A549 (cell line): ENCODE data around the gene NACC2. TPM values are rescaled to one million over a fixed set of nuclear protein-coding genes. Genes with fewer than 3 reads are reported as not detected.
A peak's percentile ranks its signal among the peaks of the same experiment; 100 is the strongest.

ENCODE experiments used
- ATAC-seq, 2 experiments: fragments of 200-7000 bp in 1 of 2; fragments of >200 bp in 1 of 2; cut with Nextera tagmentation in 1 of 2; cut with Tn5 transposase in 1 of 2; 3 replicates each; pipeline versions ENCODE4 v1.8.0 to v1.9.1; 2018 to 2020; ENCODE audit warnings: mild to moderate bottlenecking in 1 of 2, moderate library complexity in 1 of 2
- CTCF ChIA-PET: fragments of 300-600 bp; sonication (Branson Sonifier 250); formaldehyde crosslinking; extraction: SDS; loops from one replicate; lab custom pipeline; 2021; ENCODE audit warnings: antibody characterized with exemption, inconsistent platforms; lab: Yijun Ruan, JAX
- POLR2A ChIA-PET: fragments of 350-600 bp; formaldehyde crosslinking; extraction: SDS; loops from one replicate; lab custom pipeline; 2021; ENCODE audit warnings: antibody characterized with exemption, inconsistent platforms; lab: Yijun Ruan, JAX
- DNase-seq, 2 experiments: peaks; one replicate each; pipeline versions ENCODE4 v3.0.0 to v3.0.0-alpha.2; 2011 to 2016; ENCODE audit warnings: low read depth in 1 of 2, low spot score in 1 of 2
- FAIRE-seq: peaks from 2 replicates; lab custom pipeline; 2011; peaks lifted over from hg19 to GRCh38; lab: Jason Lieb, UNC
- H3K27ac ChIP-seq, 2 experiments: fragments of >200 bp; sonication (Bioruptor Twin); formaldehyde crosslinking; 3 replicates each; pipeline ENCODE4 v1.5.1; 2016 to 2017
- H3K4me1 ChIP-seq: fragments of >200 bp; sonication (Bioruptor Twin); formaldehyde crosslinking; 3 replicates; pipeline ENCODE4 v1.6.1; 2016
- H3K4me2 ChIP-seq: fragments of >200 bp; sonication (Bioruptor Twin); formaldehyde crosslinking; 3 replicates; pipeline ENCODE4 v1.6.1; 2016
- H3K4me3 ChIP-seq: fragments of >200 bp; sonication (Bioruptor Twin); formaldehyde crosslinking; 3 replicates; pipeline ENCODE4 v1.5.1; 2016
- H3K9me3 ChIP-seq: fragments of >200 bp; sonication (Bioruptor Twin); formaldehyde crosslinking; 3 replicates; pipeline ENCODE4 v1.6.1; 2016
- CBX8 ChIP-seq: fragments of 200-600 bp; sonication (generic); IDR thresholded peaks from 2 replicates; pipeline ENCODE4 v1.6.1; 2016
- CEBPB ChIP-seq, 2 experiments: fragments of >200 bp in 1 of 2; sonication (Bioruptor Twin) in 1 of 2; formaldehyde crosslinking in 1 of 2; IDR thresholded peaks; 2 replicates each; pipeline ENCODE4 v1.6.1; 2012 to 2016
- CHD2 ChIP-seq: fragments of 150-350 bp; IDR thresholded peaks from 2 replicates; pipeline ENCODE4 v1.6.1; 2014; ENCODE audit warnings: low read length; ENCODE audit not compliant: partially characterized antibody
- EHF ChIP-seq: fragments of 250-450 bp; sonication (Bioruptor Pico); IDR thresholded peaks from 2 replicates; pipeline ENCODE4 v1.5.0; 2020; ENCODE audit warnings: mild to moderate bottlenecking
- EHMT2 ChIP-seq: fragments of 200-600 bp; sonication (generic); IDR thresholded peaks from 2 replicates; pipeline ENCODE4 v1.6.1; 2016; ENCODE audit warnings: antibody characterized with exemption, low read depth, mild to moderate bottlenecking, moderate library complexity
- ELK1 ChIP-seq: fragments of 150-350 bp; IDR thresholded peaks from 2 replicates; pipeline ENCODE4 v1.6.1; 2014; ENCODE audit warnings: low read depth, mild to moderate bottlenecking, low read length
- FOSB ChIP-seq: fragments of 250-450 bp; sonication (Bioruptor Pico); IDR thresholded peaks from 2 replicates; pipeline ENCODE4 v1.5.0; 2020; ENCODE audit warnings: mild to moderate bottlenecking, moderate library complexity
- FOSL2 ChIP-seq, 2 experiments: fragments of 450-650 bp in 1 of 2; fragments of >200 bp in 1 of 2; sonication (Bioruptor Twin) in 1 of 2; formaldehyde crosslinking; IDR thresholded peaks; 2 replicates each; pipeline versions ENCODE4 v1.5.0 to v1.6.1; 2016 to 2020; ENCODE audit warnings: mild to moderate bottlenecking in 1 of 2, moderate library complexity in 1 of 2
- FOXS1 ChIP-seq: fragments of 250-450 bp; sonication (Bioruptor Pico); IDR thresholded peaks from 2 replicates; pipeline ENCODE4 v1.5.0; 2020; ENCODE audit warnings: mild to moderate bottlenecking, moderate library complexity
- GATA3 ChIP-seq: IDR thresholded peaks from 2 replicates; pipeline ENCODE4 v1.6.1; 2012; ENCODE audit warnings: borderline replicate concordance
- HDAC2 ChIP-seq: fragments of 200-600 bp; sonication (generic); IDR thresholded peaks from 2 replicates; pipeline ENCODE4 v1.6.1; 2016
- HEYL ChIP-seq: fragments of 250-450 bp; sonication (Bioruptor Pico); IDR thresholded peaks from 2 replicates; pipeline ENCODE4 v1.8.0; 2021; ENCODE audit warnings: mild to moderate bottlenecking, moderate library complexity
- HOXA7 ChIP-seq: fragments of 250-450 bp; sonication (Bioruptor Pico); IDR thresholded peaks from 2 replicates; pipeline ENCODE4 v1.5.0; 2020; ENCODE audit warnings: mild to moderate bottlenecking, moderate library complexity
- HOXB13 ChIP-seq: fragments of 250-450 bp; sonication (Bioruptor Pico); IDR thresholded peaks from 2 replicates; pipeline ENCODE4 v1.5.0; 2020; ENCODE audit warnings: low read depth, mild to moderate bottlenecking, moderate library complexity
- JUNB ChIP-seq: fragments of >200 bp; sonication (Bioruptor Twin); formaldehyde crosslinking; IDR thresholded peaks from 2 replicates; pipeline ENCODE4 v1.6.1; 2016
- MAFK ChIP-seq: fragments of 450-650 bp; IDR thresholded peaks from 2 replicates; pipeline ENCODE4 v1.6.1; 2014; ENCODE audit not compliant: partially characterized antibody
- NFE2L2 ChIP-seq: fragments of 150-350 bp; conservative IDR thresholded peaks from 2 replicates; pipeline ENCODE4 v1.6.1; 2014; ENCODE audit warnings: low read length
- POLR2A ChIP-seq: IDR thresholded peaks from 2 replicates; pipeline ENCODE4 v1.6.1; 2012; ENCODE audit warnings: mild to moderate bottlenecking, low read length
- SREBF2 ChIP-seq: fragments of 450-650 bp; IDR thresholded peaks from 2 replicates; pipeline ENCODE4 v1.6.1; 2014; ENCODE audit warnings: mild to moderate bottlenecking, moderate library complexity
- TFCP2L1 ChIP-seq: fragments of 250-450 bp; sonication (Bioruptor Pico); IDR thresholded peaks from 2 replicates; pipeline ENCODE4 v1.5.0; 2021; ENCODE audit warnings: mild to moderate bottlenecking
- ZNF302 ChIP-seq: fragments of 250-450 bp; sonication (Bioruptor Pico); IDR thresholded peaks from 2 replicates; pipeline ENCODE4 v1.9.0; 2021; ENCODE audit warnings: inconsistent platforms, mild to moderate bottlenecking, moderate library complexity
- WGBS: methylation state at CpG from one replicate; pipeline ENCODE4 v1.1.6; 2017; ENCODE audit errors: missing lambda C conversion rate; 5-methylcytosine and 5-hydroxymethylcytosine counted together
- polyA plus RNA-seq, 4 experiments: library from polyadenylated mRNA; depleted of rRNA in 3 of 4; stranded (reverse); fragments of >200 nt; fragmentation: RNase III in 1 of 4; extraction: RNeasy Plus Mini Kit Qiagen cat#74134 plus additional on column Dnase treatment in 1 of 4; gene quantifications; 2 replicates in 3 of 4; 3 replicates in 1 of 4; pipeline ENCODE4 v1.2.3, GENCODE V29; 2011 to 2017
- TF ChIP-seq, protein P1 (sequence below): IDR thresholded peaks from 2 replicates; pipeline ENCODE4 v1.6.1; 2012; ENCODE audit warnings: low read depth, borderline replicate concordance

The NACC2 gene
- polyA plus RNA-seq, 2 of the 4 experiments (the other 2 are of a cell fraction): 16.1 to 28.4 TPM

GRCh38 chr9:136013116-136013515, 82.0 kb downstream of the NACC2 start:
- H3K27ac ChIP-seq: no peak overlapping the region
- TF ChIP-seq HEYL (CRISPR knock-in tag): no peak
- TF ChIP-seq GATA3: no peak
- H3K4me1 ChIP-seq: peaks cover 36% of the 10 kb centered on the region
- 90% methylated on average over 20 of the region's 22 CpGs for WGBS
- H3K4me2 ChIP-seq: no peak overlapping the region
- no peak for FAIRE-seq
- ChIA-PET POLR2A (no interaction called here), CTCF (no interaction called here)
- no peaks in the 10 kb centered on the region for H3K9me3 ChIP-seq
- H3K4me3 ChIP-seq: no peak overlapping the region
- ATAC-seq: no peak
- DNase-seq: no peak

GRCh38 chr9:136012651-136013050, 82.4 kb downstream of the NACC2 start:
- 87% methylated on average over 18 of the region's 18 CpGs for WGBS
- Histone ChIP-seq H3K27ac (peak overlapping the region; percentile 17; a peak in 2 of 6 replicates), H3K4me2 (no peak overlapping the region), H3K9me3 (no peaks in the 10 kb centered on the region), H3K4me3 (no peak overlapping the region), H3K4me1 (peaks cover 41% of the 10 kb centered on the region)
- no peak for FAIRE-seq
- no peak for ATAC-seq
- ChIA-PET CTCF (no interaction called here), POLR2A (no interaction called here)
- TF ChIP-seq, protein P1, sequence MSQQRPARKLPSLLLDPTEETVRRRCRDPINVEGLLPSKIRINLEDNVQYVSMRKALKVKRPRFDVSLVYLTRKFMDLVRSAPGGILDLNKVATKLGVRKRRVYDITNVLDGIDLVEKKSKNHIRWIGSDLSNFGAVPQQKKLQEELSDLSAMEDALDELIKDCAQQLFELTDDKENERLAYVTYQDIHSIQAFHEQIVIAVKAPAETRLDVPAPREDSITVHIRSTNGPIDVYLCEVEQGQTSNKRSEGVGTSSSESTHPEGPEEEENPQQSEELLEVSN: no peak
- no peak for DNase-seq

DNA sequence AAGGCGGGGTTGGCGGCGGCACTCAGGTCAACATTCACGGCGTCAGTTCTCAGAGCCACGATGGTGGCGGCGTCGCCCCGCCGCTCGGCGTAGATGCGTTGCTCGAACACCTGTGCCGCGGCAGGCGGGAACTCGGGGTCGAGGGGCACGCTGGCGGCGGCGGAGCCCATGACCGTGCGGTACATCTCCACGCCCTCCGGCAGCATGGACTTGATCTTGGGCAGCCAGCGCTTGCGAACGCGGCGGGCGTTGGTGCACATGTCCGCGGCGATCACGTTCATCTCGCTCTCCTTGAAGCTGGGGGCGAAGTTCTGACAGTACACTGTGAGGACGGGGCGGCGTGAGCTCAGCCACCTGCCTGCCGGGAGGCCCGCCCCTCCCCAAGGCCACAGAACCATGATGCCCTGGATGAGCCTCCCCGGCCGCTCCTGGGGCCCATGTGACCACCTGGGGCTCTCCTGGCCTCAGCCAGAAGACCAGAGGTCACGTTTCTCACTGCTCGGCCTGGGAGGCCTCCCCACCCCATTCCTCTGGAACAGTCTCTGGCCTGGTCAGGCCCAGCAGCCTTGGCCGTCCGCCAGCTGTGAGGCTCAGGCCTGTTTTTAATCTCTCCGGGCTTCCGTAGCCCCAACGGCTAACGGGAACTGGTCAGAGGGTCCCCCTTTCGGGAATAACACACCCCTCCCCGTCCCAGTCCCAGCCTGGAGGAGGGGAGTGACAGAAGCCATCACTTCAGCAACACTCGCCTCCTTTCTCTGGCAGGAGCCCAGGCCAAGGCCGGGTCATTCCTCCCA, 83.2 kb downstream of the NACC2 start:
- no peaks in the 10 kb centered on the region for H3K9me3 ChIP-seq
- ChIA-PET CTCF (no interaction called here), POLR2A (no interaction called here)
- 88% methylated on average over 48 of the region's 59 CpGs for WGBS
- peak overlapping the region; percentile 21; the same call in 1 of the 3 replicates for H3K4me2 ChIP-seq
- FAIRE-seq (no peak), DNase-seq (no peak), ATAC-seq (peak in 1 of 2 experiments; percentile 12; a peak in 2 of 6 replicates)
- TF ChIP-seq GATA3 (no peak), EHF (no peak)
- H3K4me3 ChIP-seq: no peak overlapping the region
- H3K27ac ChIP-seq: peak overlapping the region; percentile 17; a peak in 2 of 6 replicates
- H3K4me1 ChIP-seq: peaks cover 44% of the 10 kb centered on the region

DNA sequence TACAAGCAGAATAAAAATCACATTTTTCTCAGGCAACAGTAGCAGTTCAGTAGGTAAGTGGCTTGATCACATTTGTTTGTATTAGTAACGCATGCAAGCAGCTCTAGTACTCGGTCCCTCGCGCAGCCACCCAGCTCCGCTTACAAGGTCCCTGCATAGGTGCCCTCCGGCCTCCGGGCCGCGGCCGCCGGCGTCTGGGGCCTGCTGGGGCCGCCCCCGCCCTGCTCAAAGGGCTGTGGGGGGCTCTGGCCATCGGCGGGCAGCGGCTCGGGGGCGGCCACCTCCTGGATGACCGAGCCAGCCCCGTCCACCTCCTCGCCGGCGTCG, 83.8 kb downstream of the NACC2 start:
- H3K27ac ChIP-seq: no peak overlapping the region
- ChIA-PET CTCF (interaction anchor here (1.5 kb wide), 1 partner anchor 44 kb away, joined by 4 read pairs; no protein-coding TSS in a partner anchor), POLR2A (no interaction called here)
- 89% methylated on average over 11 of the region's 25 CpGs for WGBS
- FAIRE-seq: no peak
- ATAC-seq: no peak
- no peaks in the 10 kb centered on the region for H3K9me3 ChIP-seq
- TF ChIP-seq EHF: no peak
- H3K4me1 ChIP-seq: peaks cover 44% of the 10 kb centered on the region
- H3K4me3 ChIP-seq: no peak overlapping the region
- DNase-seq: no peak
- no peak overlapping the region for H3K4me2 ChIP-seq

GRCh38 chr9:136010615-136011361, 84.3 kb downstream of the NACC2 start:
- CTCF ChIA-PET: interaction anchor here (1.5 kb wide), 1 partner anchor 44 kb away, joined by 4 read pairs; no protein-coding TSS in a partner anchor
- Histone ChIP-seq H3K4me1 (peaks cover 44% of the 10 kb centered on the region), H3K4me3 (no peak overlapping the region), H3K27ac (no peak overlapping the region), H3K4me2 (no peak overlapping the region), H3K9me3 (no peaks in the 10 kb centered on the region)
- 85% methylated on average over 27 of the region's 28 CpGs for WGBS
- DNase-seq (no peak), FAIRE-seq (no peak), ATAC-seq (no peak)
- TF ChIP-seq NFE2L2 (no peak), FOXS1 (CRISPR knock-in tag) (no peak), MAFK (no peak), CBX8 (no peak), POLR2A (no peak)
- POLR2A ChIA-PET: no interaction called here

DNA sequence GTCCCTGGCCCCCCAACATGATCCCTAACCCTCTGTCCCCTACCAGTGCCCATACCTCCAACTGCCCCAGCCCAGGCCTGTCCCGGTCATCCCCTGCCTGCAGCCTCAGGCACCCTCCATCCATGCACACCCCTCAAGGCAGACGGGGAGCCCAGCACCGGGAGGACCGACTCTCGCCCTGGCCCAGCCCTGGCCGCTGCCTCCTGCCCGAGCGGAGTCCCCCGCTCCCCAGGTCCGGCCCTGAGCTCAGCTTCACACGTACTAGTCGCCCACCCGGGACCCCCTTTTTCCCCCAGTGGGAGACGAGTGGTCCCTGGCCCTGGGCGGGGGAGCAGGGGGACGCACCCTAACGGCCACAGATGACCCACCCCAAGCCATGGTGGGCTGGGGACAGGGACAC, 84.9 kb downstream of the NACC2 start:
- WGBS: 90% methylated on average over 16 of the region's 17 CpGs
- FAIRE-seq (no peak), DNase-seq (no peak)
- TF ChIP-seq HEYL (CRISPR knock-in tag): no peak
- TF ChIP-seq FOSB (CRISPR knock-in tag): no peak
- TF ChIP-seq EHMT2: no peak
- no peak for TF ChIP-seq CHD2
- no peak for TF ChIP-seq HOXA7 (CRISPR knock-in tag)
- no peak for TF ChIP-seq TFCP2L1 (CRISPR knock-in tag)
- no peak for TF ChIP-seq ZNF302 (CRISPR knock-in tag)
- TF ChIP-seq SREBF2: no peak
- TF ChIP-seq HOXB13 (CRISPR knock-in tag): no peak
- TF ChIP-seq CEBPB (IDR thresholded peaks at IDR 0.05): no peak
- TF ChIP-seq FOSL2 (IDR thresholded peaks at IDR 0.05): no peak
- no peak for TF ChIP-seq FOSL2 (CRISPR knock-in tag; IDR thresholded peaks at IDR 0.05)
- no peak for TF ChIP-seq HDAC2
- no peak for TF ChIP-seq JUNB
- TF ChIP-seq ELK1: no peak

More for the DNA sequence above, 84.9 kb downstream of the NACC2 start:
- ChIA-PET CTCF (interaction anchor here (1.5 kb wide), 1 partner anchor 43 kb away, joined by 4 read pairs; no protein-coding TSS in a partner anchor), POLR2A (no interaction called here)
- Histone ChIP-seq H3K9me3 (no peaks in the 10 kb centered on the region), H3K4me2 (no peak overlapping the region), H3K4me1 (peaks cover 46% of the 10 kb centered on the region), H3K4me3 (no peak overlapping the region), H3K27ac (peak overlapping the region in 1 of 2 experiments; percentile 81; a peak in 1 of 6 replicates)
- ATAC-seq: no peak
